ENCODE data around the gene PKIB. TPM values are rescaled to one million over a fixed set of nuclear protein-coding genes. Genes with fewer than 3 reads are reported as not detected.
A peak's percentile ranks its signal among the peaks of the same experiment; 100 is the strongest.

The PKIB gene
- polyA plus RNA-seq, 1 donor (not counting 4 experiments of a cell fraction or from before 2014, with no cell fraction given): 8.7 TPM

DNA sequence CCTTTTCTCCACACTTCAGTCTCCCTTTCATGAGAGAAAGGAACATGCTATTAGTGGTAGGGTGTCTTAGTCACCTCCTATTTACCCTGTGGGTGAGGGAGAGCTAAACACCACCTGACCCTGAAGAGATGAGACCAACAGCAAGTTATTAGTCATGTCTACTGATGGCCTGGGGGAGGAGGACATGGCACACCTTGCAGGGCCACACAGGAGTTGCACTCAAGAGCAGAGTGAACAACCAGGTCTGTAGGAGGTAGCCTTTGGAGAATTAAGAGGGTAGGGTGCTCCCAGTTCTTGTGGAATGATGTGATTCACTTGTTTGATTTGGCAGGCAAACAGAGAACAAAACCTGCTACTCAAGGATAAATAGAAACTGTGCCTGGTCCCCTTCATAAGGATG, 86.6 kb downstream of the PKIB start:
- peak; percentile 97 for FAIRE-seq
- Histone ChIP-seq H3K27me3 (ENCODE audit: control insufficient read depth, extremely low read depth, insufficient read depth, low read length) (no peaks in the 10 kb centered on the region), H3K9ac (ENCODE audit: control insufficient read depth, extremely low read depth, insufficient read depth, low read length) (no peak overlapping the region), H2AFZ (ENCODE audit: control insufficient read depth, low read length) (no peak overlapping the region), H3K4me3 (ENCODE audit: control insufficient read depth in 2 of 3, extremely low read depth in 1 of 3, insufficient read depth in 2 of 3, low read depth in 1 of 3, low read length in 3 of 3) (peak overlapping the region in 1 of 3 experiments; percentile 27), H3K27ac (ENCODE audit: control insufficient read depth, insufficient read depth, low read length) (peak overlapping the region; percentile 73), H3K79me2 (ENCODE audit: control insufficient read depth, insufficient read depth, low read length) (no peaks in the 10 kb centered on the region), H4K20me1 (ENCODE audit: control insufficient read depth, extremely low read depth, insufficient read depth, low read length) (no peaks in the 10 kb centered on the region), H3K9me1 (ENCODE audit: control insufficient read depth, extremely low read depth, insufficient read depth, low read length) (no peaks in the 10 kb centered on the region), H3K36me3 (ENCODE audit: control insufficient read depth in 2 of 2, extremely low read depth in 1 of 2, insufficient read depth in 2 of 2, low read length in 2 of 2) (no peaks in the 10 kb centered on the region), H3K4me1 (ENCODE audit: control insufficient read depth, extremely low read depth, insufficient read depth, low read length) (peaks cover 23% of the 10 kb centered on the region), H3K4me2 (ENCODE audit: control insufficient read depth, extremely low read depth, insufficient read depth, low read depth, low read length) (peak overlapping the region; percentile 69), H3K9me3 (ENCODE audit: control insufficient read depth, low read depth, low read length) (no peaks in the 10 kb centered on the region)
- dilution Hi-C loops (cut with MboI; ENCODE audit: extremely low pct_ligation_motif_present, low sequenced_read_pairs): no loop called here
- peak; percentile 86 for DNase-seq (ENCODE audit: low read depth, low spot score)
- TF ChIP-seq, protein P1, sequence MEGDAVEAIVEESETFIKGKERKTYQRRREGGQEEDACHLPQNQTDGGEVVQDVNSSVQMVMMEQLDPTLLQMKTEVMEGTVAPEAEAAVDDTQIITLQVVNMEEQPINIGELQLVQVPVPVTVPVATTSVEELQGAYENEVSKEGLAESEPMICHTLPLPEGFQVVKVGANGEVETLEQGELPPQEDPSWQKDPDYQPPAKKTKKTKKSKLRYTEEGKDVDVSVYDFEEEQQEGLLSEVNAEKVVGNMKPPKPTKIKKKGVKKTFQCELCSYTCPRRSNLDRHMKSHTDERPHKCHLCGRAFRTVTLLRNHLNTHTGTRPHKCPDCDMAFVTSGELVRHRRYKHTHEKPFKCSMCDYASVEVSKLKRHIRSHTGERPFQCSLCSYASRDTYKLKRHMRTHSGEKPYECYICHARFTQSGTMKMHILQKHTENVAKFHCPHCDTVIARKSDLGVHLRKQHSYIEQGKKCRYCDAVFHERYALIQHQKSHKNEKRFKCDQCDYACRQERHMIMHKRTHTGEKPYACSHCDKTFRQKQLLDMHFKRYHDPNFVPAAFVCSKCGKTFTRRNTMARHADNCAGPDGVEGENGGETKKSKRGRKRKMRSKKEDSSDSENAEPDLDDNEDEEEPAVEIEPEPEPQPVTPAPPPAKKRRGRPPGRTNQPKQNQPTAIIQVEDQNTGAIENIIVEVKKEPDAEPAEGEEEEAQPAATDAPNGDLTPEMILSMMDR (optimal IDR thresholded peaks at IDR 0.05 in 1 of 3, IDR thresholded peaks at IDR 0.05 in 1 of 3, conservative IDR thresholded peaks at IDR 0.05 in 1 of 3; ENCODE audit: extremely low read depth in 1 of 3, insufficient read depth in 2 of 3, low read length in 3 of 3): no peak
- no peak for TF ChIP-seq EZH2 (IDR thresholded peaks at IDR 0.05; ENCODE audit: low read length)

DNA sequence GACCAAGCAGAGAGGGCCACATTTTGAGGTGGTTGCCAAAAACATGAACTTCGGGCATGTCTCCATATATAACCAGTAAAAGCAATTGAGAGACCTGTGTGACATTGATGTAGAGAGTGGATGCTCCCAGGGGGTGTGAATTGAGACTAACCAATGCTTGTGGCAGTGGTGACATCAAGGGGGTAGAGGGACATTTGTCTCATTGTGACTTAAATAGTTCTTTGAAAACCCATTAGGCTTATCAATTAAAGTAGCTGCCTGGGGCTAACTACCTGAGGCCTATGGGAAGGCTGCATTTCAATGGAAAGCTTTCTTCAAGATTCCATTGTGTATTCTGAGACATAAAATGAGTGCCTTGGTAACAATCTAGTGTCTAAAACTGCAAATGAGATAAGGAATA, 87.3 kb downstream of the PKIB start:
- no peak overlapping the region for H3K9ac ChIP-seq (ENCODE audit: control insufficient read depth, extremely low read depth, insufficient read depth, low read length)
- H3K4me3 ChIP-seq (ENCODE audit: control insufficient read depth in 2 of 3, extremely low read depth in 1 of 3, insufficient read depth in 2 of 3, low read depth in 1 of 3, low read length in 3 of 3): no peak overlapping the region
- no peak for TF ChIP-seq EZH2 (IDR thresholded peaks at IDR 0.05; ENCODE audit: low read length)
- TF ChIP-seq, protein P1 (optimal IDR thresholded peaks at IDR 0.05 in 1 of 3, IDR thresholded peaks at IDR 0.05 in 1 of 3, conservative IDR thresholded peaks at IDR 0.05 in 1 of 3; ENCODE audit: extremely low read depth in 1 of 3, insufficient read depth in 2 of 3, low read length in 3 of 3): no peak
- no peaks in the 10 kb centered on the region for H3K27me3 ChIP-seq (ENCODE audit: control insufficient read depth, extremely low read depth, insufficient read depth, low read length)
- dilution Hi-C loops (cut with MboI; ENCODE audit: extremely low pct_ligation_motif_present, low sequenced_read_pairs): no loop called here
- H3K9me1 ChIP-seq (ENCODE audit: control insufficient read depth, extremely low read depth, insufficient read depth, low read length): no peaks in the 10 kb centered on the region
- peaks cover 23% of the 10 kb centered on the region for H3K4me1 ChIP-seq (ENCODE audit: control insufficient read depth, extremely low read depth, insufficient read depth, low read length)
- H2AFZ ChIP-seq (ENCODE audit: control insufficient read depth, low read length): no peak overlapping the region
- H3K9me3 ChIP-seq (ENCODE audit: control insufficient read depth, low read depth, low read length): no peaks in the 10 kb centered on the region
- no peak for DNase-seq (ENCODE audit: low read depth, low spot score)
- no peak overlapping the region for H3K4me2 ChIP-seq (ENCODE audit: control insufficient read depth, extremely low read depth, insufficient read depth, low read depth, low read length)
- H3K79me2 ChIP-seq (ENCODE audit: control insufficient read depth, insufficient read depth, low read length): no peaks in the 10 kb centered on the region
- no peaks in the 10 kb centered on the region for H3K36me3 ChIP-seq (ENCODE audit: control insufficient read depth in 2 of 2, extremely low read depth in 1 of 2, insufficient read depth in 2 of 2, low read length in 2 of 2)
- H4K20me1 ChIP-seq (ENCODE audit: control insufficient read depth, extremely low read depth, insufficient read depth, low read length): no peaks in the 10 kb centered on the region
- H3K27ac ChIP-seq (ENCODE audit: control insufficient read depth, insufficient read depth, low read length): no peak overlapping the region
- FAIRE-seq: no peak
